SK-N-SH treated with all-trans-retinoic acid at 6 μM for 48 hours (cell line): ENCODE measurements around the gene ASCC3.

Experiments used
- ARNTL ChIP-seq: fragments of 450-650 bp; formaldehyde crosslinking; IDR thresholded peaks from 2 replicates; pipeline ENCODE4 v1.5.0; 2020; ENCODE audit warnings: low read depth, mild to moderate bottlenecking, moderate library complexity, borderline replicate concordance
- BACH2 ChIP-seq: fragments of 250-450 bp; sonication (Bioruptor Pico); IDR thresholded peaks from 2 replicates; pipeline ENCODE4 v1.9.0; 2021; ENCODE audit warnings: mild to moderate bottlenecking, borderline replicate concordance
- CREB5 ChIP-seq: fragments of 250-450 bp; sonication (Bioruptor Pico); IDR thresholded peaks from 2 replicates; pipeline ENCODE4 v1.5.1; 2020; ENCODE audit warnings: low read depth, mild to moderate bottlenecking, moderate library complexity
- GLIS3 ChIP-seq: fragments of 250-450 bp; sonication (Bioruptor Pico); IDR thresholded peaks from 2 replicates; pipeline ENCODE4 v1.5.0; 2020; ENCODE audit warnings: mild to moderate bottlenecking, moderate library complexity
- PPARA ChIP-seq: fragments of 250-450 bp; sonication (Bioruptor Pico); IDR thresholded peaks from 2 replicates; pipeline ENCODE4 v1.5.0; 2020; ENCODE audit warnings: mild to moderate bottlenecking, borderline replicate concordance
- RARB ChIP-seq: fragments of 250-450 bp; sonication (Bioruptor Pico); IDR thresholded peaks from 2 replicates; pipeline ENCODE4 v1.8.0; 2021; ENCODE audit warnings: mild to moderate bottlenecking, moderate library complexity
- SNAI2 ChIP-seq: fragments of 250-450 bp; sonication (Bioruptor Pico); IDR thresholded peaks from 2 replicates; pipeline ENCODE4 v1.5.0; 2020; ENCODE audit warnings: mild to moderate bottlenecking, moderate library complexity
- ZC3H10 ChIP-seq: fragments of 250-450 bp; sonication (Bioruptor Pico); IDR thresholded peaks from 2 replicates; pipeline ENCODE4 v1.5.1; 2021; ENCODE audit warnings: mild to moderate bottlenecking, moderate library complexity
- ZFP3 ChIP-seq: fragments of 250-450 bp; sonication (Bioruptor Pico); IDR thresholded peaks from 2 replicates; pipeline ENCODE4 v1.5.0; 2020; ENCODE audit warnings: mild to moderate bottlenecking, moderate library complexity
- ZNF565 ChIP-seq: fragments of 450-650 bp; formaldehyde crosslinking; conservative IDR thresholded peaks from 2 replicates; pipeline ENCODE4 v1.5.0; 2020; ENCODE audit warnings: low read depth, mild to moderate bottlenecking, moderate library complexity
- TF ChIP-seq, protein P1 (sequence below): fragments of 250-450 bp; sonication (Bioruptor Pico); IDR thresholded peaks from 2 replicates; pipeline ENCODE4 v1.5.1; 2021; ENCODE audit warnings: mild to moderate bottlenecking, moderate library complexity
- TF ChIP-seq, protein P2 (sequence below): fragments of 250-450 bp; sonication (Bioruptor Pico); IDR thresholded peaks from 2 replicates; pipeline ENCODE4 v1.5.0; 2020; ENCODE audit warnings: mild to moderate bottlenecking, moderate library complexity

DNA sequence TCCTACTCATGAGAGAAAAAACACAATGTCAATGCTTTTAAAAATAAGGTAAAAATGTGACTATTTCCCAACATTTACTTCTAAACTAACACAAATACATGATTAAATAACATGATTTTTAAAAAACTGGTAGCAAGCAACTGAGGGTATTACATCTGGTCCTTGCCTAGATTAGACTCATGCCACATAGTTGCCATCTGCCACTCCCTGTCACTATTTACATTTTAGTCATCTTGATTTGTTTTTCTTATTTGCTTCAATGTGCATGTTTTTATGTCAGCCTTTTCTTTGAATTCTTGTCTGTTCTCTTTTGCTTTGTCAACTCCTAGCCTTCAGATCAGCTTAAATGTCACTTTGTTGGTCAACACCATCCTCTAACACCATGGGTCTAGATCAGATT is 209.4 kb downstream of the ASCC3 start:
- TF ChIP-seq ARNTL (CRISPR knock-in tag) (no peak), RARB (CRISPR knock-in tag) (no peak), GLIS3 (CRISPR knock-in tag) (no peak), CREB5 (CRISPR knock-in tag) (no peak), ZNF565 (CRISPR knock-in tag) (no peak), ZFP3 (CRISPR knock-in tag) (no peak), ZC3H10 (CRISPR knock-in tag) (no peak), BACH2 (CRISPR knock-in tag) (no peak), PPARA (CRISPR knock-in tag) (no peak), SNAI2 (CRISPR knock-in tag) (no peak)
- TF ChIP-seq, protein P1, sequence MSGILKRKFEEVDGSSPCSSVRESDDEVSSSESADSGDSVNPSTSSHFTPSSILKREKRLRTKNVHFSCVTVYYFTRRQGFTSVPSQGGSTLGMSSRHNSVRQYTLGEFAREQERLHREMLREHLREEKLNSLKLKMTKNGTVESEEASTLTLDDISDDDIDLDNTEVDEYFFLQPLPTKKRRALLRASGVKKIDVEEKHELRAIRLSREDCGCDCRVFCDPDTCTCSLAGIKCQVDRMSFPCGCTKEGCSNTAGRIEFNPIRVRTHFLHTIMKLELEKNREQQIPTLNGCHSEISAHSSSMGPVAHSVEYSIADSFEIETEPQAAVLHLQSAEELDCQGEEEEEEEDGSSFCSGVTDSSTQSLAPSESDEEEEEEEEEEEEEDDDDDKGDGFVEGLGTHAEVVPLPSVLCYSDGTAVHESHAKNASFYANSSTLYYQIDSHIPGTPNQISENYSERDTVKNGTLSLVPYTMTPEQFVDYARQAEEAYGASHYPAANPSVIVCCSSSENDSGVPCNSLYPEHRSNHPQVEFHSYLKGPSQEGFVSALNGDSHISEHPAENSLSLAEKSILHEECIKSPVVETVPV (CRISPR knock-in tag) = no peak
- TF ChIP-seq, protein P2, sequence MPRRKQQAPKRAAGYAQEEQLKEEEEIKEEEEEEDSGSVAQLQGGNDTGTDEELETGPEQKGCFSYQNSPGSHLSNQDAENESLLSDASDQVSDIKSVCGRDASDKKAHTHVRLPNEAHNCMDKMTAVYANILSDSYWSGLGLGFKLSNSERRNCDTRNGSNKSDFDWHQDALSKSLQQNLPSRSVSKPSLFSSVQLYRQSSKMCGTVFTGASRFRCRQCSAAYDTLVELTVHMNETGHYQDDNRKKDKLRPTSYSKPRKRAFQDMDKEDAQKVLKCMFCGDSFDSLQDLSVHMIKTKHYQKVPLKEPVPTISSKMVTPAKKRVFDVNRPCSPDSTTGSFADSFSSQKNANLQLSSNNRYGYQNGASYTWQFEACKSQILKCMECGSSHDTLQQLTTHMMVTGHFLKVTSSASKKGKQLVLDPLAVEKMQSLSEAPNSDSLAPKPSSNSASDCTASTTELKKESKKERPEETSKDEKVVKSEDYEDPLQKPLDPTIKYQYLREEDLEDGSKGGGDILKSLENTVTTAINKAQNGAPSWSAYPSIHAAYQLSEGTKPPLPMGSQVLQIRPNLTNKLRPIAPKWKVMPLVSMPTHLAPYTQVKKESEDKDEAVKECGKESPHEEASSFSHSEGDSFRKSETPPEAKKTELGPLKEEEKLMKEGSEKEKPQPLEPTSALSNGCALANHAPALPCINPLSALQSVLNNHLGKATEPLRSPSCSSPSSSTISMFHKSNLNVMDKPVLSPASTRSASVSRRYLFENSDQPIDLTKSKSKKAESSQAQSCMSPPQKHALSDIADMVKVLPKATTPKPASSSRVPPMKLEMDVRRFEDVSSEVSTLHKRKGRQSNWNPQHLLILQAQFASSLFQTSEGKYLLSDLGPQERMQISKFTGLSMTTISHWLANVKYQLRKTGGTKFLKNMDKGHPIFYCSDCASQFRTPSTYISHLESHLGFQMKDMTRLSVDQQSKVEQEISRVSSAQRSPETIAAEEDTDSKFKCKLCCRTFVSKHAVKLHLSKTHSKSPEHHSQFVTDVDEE (CRISPR knock-in tag) = no peak
